HEK293 (cell line): Measurements from ENCODE around the gene RHOT2.

Experiments used
- KLF10 ChIP-seq: fragments of 450-650 bp; IDR thresholded peaks from 2 replicates; pipeline ENCODE4 v1.5.1; 2018; ENCODE audit warnings: missing biosample characterization, mild to moderate bottlenecking, missing genetic modification characterization
- MYNN ChIP-seq: fragments of 450-650 bp; formaldehyde crosslinking; IDR thresholded peaks from 2 replicates; pipeline ENCODE4 v1.5.1; 2016; ENCODE audit warnings: missing biosample characterization, missing genetic modification characterization, borderline replicate concordance
- SALL2 ChIP-seq: fragments of 450-650 bp; formaldehyde crosslinking; IDR thresholded peaks from 2 replicates; pipeline ENCODE4 v1.5.0; 2017; ENCODE audit warnings: missing biosample characterization, mild to moderate bottlenecking, missing genetic modification characterization, borderline replicate concordance
- ZBTB26 ChIP-seq: fragments of 450-650 bp; formaldehyde crosslinking; optimal IDR thresholded peaks from 2 replicates; pipeline ENCODE3; 2016; ENCODE audit warnings: missing biosample characterization, mild to moderate bottlenecking, missing genetic modification characterization
- ZNF211 ChIP-seq: fragments of 450-650 bp; formaldehyde crosslinking; IDR thresholded peaks from 2 replicates; pipeline ENCODE4 v1.5.1; 2016; ENCODE audit warnings: low read depth, missing biosample characterization, missing genetic modification characterization
- ZNF23 ChIP-seq: fragments of 450-650 bp; formaldehyde crosslinking; IDR thresholded peaks from 2 replicates; pipeline ENCODE4 v1.5.1; 2016; ENCODE audit warnings: missing biosample characterization, missing genetic modification characterization, borderline replicate concordance
- ZNF248 ChIP-seq: fragments of 450-650 bp; formaldehyde crosslinking; IDR thresholded peaks from 2 replicates; pipeline ENCODE4 v1.5.1; 2017; ENCODE audit warnings: missing biosample characterization, missing genetic modification characterization
- ZNF274 ChIP-seq, 2 experiments: fragments of 200-500 bp in 1 of 2; fragments of 450-650 bp in 1 of 2; sonication (Bioruptor generic) in 1 of 2; formaldehyde crosslinking in 1 of 2; IDR thresholded peaks; 2 replicates each; pipeline versions ENCODE4 v1.5.1 to v1.6.1; 2014 to 2016; ENCODE audit warnings: borderline replicate concordance in 1 of 2, inconsistent platforms in 1 of 2, low read length in 1 of 2, missing biosample characterization in 1 of 2, missing genetic modification characterization in 1 of 2
- ZNF350 ChIP-seq: fragments of 450-650 bp; formaldehyde crosslinking; IDR thresholded peaks from 2 replicates; pipeline ENCODE4 v1.5.0; 2017; ENCODE audit warnings: missing biosample characterization, mild to moderate bottlenecking, missing genetic modification characterization
- ZSCAN16 ChIP-seq: fragments of 450-650 bp; formaldehyde crosslinking; IDR thresholded peaks from 2 replicates; pipeline ENCODE4 v1.5.1; 2016; ENCODE audit warnings: missing biosample characterization, missing genetic modification characterization
- TF ChIP-seq, protein P1 (sequence below): fragments of 450-650 bp; formaldehyde crosslinking; IDR thresholded peaks from 2 replicates; pipeline ENCODE4 v1.5.1; 2016; ENCODE audit warnings: missing biosample characterization, missing genetic modification characterization
- TF ChIP-seq, protein P2 (sequence below): fragments of 450-650 bp; formaldehyde crosslinking; IDR thresholded peaks from 2 replicates; pipeline ENCODE4 v1.5.1; 2017; ENCODE audit warnings: missing biosample characterization, mild to moderate bottlenecking, missing genetic modification characterization, moderate library complexity

- TF ChIP-seq KLF10 (tag by site-specific recombination) (no peak), MYNN (no peak), ZNF350 (tag by site-specific recombination) (no peak), ZNF248 (tag by site-specific recombination) (no peak), ZNF23 (tag by site-specific recombination) (no peak), ZSCAN16 (tag by site-specific recombination) (no peak), ZBTB26 (tag by site-specific recombination) (no peak), ZNF274 (IDR thresholded peaks at IDR 0.05; ENCODE audit: low read length) (no peak), ZNF274 (tag by site-specific recombination; IDR thresholded peaks at IDR 0.05; ENCODE audit: borderline replicate concordance) (no peak), SALL2 (tag by site-specific recombination) (no peak), ZNF211 (tag by site-specific recombination) (no peak)
- TF ChIP-seq, protein P1, sequence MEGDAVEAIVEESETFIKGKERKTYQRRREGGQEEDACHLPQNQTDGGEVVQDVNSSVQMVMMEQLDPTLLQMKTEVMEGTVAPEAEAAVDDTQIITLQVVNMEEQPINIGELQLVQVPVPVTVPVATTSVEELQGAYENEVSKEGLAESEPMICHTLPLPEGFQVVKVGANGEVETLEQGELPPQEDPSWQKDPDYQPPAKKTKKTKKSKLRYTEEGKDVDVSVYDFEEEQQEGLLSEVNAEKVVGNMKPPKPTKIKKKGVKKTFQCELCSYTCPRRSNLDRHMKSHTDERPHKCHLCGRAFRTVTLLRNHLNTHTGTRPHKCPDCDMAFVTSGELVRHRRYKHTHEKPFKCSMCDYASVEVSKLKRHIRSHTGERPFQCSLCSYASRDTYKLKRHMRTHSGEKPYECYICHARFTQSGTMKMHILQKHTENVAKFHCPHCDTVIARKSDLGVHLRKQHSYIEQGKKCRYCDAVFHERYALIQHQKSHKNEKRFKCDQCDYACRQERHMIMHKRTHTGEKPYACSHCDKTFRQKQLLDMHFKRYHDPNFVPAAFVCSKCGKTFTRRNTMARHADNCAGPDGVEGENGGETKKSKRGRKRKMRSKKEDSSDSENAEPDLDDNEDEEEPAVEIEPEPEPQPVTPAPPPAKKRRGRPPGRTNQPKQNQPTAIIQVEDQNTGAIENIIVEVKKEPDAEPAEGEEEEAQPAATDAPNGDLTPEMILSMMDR (tag by site-specific recombination): no peak
- TF ChIP-seq, protein P2, sequence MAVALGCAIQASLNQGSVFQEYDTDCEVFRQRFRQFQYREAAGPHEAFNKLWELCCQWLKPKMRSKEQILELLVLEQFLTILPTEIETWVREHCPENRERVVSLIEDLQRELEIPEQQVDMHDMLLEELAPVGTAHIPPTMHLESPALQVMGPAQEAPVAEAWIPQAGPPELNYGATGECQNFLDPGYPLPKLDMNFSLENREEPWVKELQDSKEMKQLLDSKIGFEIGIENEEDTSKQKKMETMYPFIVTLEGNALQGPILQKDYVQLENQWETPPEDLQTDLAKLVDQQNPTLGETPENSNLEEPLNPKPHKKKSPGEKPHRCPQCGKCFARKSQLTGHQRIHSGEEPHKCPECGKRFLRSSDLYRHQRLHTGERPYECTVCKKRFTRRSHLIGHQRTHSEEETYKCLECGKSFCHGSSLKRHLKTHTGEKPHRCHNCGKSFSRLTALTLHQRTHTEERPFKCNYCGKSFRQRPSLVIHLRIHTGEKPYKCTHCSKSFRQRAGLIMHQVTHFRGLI: no peak
These were observed 3.6 kb downstream of the RHOT2 start for GRCh38 chr16:671353-672131.
